ENCODE results near the gene EFNA5.

The EFNA5 gene

GRCh38 chr5:107383414-107383813 is 287.3 kb downstream of the EFNA5 start:
- DNase-seq, result no peak

DNA sequence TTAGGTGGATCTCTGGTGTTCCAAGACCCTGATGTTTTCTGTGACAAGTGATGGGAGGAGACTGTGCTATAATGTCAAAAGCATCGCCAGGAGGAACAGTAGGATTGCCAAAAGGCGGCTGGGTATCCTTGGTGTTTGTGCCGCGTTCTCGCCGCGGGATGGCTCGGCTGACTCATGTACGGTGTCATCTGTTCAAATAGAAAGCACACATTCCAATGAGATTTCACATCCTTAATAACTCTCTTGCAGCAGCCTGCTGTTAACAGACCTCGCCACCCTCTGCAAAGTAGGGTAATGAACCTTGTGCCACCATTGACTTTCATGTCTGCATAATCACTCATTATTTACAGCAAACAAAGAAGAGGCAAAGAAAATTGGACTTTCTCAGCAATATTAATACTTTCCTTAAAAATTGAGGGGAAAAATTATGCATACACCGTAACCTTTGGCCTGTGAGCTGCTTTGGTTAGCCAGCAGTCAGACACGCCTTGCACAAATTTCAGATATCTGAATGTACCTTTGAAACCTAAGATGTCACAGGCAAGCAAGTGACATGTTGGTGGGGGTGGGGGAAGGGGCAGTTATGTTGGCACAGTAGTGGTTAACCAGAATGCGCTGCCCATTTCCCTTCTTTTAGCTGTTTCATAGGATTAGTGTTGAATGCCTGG is 289.4 kb downstream of the EFNA5 start:
- DNase-seq, result no peak

DNA sequence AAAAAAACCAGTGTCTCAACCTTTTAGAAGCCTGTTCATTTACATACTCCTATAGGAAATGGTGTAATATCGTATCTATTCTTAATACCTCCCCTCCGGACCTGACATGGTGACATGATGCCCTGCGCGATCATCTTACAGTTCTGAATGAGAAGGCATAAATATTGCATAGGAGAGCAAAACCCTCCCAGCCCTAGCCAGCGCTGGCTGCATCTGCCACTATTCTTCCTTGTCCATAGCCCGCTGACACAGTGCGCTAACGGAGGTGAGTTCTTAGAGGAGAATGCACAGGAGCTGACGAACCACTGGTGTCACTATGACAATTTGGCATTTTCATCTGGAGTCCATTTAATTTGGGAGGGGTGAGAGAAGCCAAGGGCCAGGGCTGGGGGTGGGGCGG is 290.1 kb downstream of the EFNA5 start:
- no peak for DNase-seq

GRCh38 chr5:107378218-107378899 is 292.4 kb downstream of the EFNA5 start:
- no peak for DNase-seq

GRCh38 chr5:107377277-107377609 is 293.5 kb downstream of the EFNA5 start:
- no peak for DNase-seq

- no peak for DNase-seq
Observed at GRCh38 chr5:107376546-107377276, 294.0 kb downstream of the EFNA5 start.

- DNase-seq, result no peak
Observed at GRCh38 chr5:107373549-107374263, 297.0 kb downstream of the EFNA5 start.

- no peak for DNase-seq
Observed at GRCh38 chr5:107372723-107373450, 297.9 kb downstream of the EFNA5 start.

DNA sequence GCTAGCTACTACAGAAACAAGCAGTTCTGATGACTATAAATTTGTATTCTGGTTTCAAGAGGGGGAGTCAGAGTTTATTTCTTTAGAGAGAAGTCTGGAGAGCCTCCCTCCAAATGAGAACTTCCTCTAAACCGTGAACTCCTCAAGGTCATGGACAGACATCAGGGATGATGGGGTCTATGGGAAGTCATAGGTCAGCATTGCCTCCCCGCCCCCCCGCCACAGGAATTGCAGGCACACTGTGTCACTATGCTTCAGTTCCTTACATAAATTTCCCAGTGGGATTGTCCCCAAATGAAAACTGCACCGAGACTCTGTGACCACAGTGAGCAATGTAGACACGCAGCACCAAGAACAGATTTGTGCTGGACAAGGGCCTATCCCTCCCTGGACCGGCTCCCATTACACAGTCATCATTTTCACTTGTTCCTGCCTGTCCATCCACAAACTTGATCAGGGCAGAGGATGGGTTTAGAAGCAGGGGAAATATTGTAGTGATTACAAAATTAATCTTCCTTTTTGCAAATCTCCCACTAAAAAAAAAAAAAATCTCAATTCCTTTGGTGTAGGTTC is 300.3 kb downstream of the EFNA5 start:
- DNase-seq, result no peak

GRCh38 chr5:107369622-107370021 is 301.1 kb downstream of the EFNA5 start:
- DNase-seq, result no peak

DNA sequence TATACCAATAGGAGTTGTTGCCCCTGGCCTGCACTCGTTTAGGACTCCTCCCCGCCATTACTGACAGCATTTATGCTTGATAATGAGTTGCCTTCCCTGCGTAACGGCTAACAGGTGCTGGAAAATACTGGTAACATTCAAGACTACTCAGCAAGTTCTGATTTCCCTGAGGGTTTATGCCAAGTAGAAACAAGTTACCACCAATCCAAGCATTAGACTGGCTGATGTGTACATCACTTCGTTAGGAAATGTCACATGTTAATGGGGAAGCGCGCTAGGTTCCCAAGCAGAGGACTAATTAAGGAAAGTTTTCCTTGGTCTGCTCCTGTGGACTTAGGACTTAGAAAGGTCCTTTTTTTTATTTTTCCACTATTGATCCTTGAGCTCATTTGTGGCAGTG is 302.1 kb downstream of the EFNA5 start:
- no peak for DNase-seq

DNA sequence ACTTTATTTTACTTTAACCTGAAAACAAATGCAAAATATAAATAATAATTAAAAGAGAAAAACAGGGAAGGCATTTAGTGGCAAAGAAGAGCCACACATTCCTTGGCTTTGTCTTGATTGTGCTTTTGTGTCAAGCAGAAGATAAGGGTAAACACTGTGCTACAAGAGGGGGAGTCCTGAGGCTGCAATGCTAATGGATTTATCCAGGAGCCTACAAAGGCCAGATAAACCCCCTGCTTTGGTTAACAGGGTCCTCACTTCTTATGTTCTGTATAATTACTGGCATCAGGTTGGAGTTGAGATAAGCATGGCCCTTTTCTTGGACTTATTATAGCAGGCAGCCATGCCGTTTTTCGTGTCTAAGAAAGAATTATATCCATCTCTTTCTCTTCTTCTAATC is 302.8 kb downstream of the EFNA5 start:
- no peak for DNase-seq

- DNase-seq, result no peak
Observed at GRCh38 chr5:107367480-107367879, 303.3 kb downstream of the EFNA5 start.

DNA sequence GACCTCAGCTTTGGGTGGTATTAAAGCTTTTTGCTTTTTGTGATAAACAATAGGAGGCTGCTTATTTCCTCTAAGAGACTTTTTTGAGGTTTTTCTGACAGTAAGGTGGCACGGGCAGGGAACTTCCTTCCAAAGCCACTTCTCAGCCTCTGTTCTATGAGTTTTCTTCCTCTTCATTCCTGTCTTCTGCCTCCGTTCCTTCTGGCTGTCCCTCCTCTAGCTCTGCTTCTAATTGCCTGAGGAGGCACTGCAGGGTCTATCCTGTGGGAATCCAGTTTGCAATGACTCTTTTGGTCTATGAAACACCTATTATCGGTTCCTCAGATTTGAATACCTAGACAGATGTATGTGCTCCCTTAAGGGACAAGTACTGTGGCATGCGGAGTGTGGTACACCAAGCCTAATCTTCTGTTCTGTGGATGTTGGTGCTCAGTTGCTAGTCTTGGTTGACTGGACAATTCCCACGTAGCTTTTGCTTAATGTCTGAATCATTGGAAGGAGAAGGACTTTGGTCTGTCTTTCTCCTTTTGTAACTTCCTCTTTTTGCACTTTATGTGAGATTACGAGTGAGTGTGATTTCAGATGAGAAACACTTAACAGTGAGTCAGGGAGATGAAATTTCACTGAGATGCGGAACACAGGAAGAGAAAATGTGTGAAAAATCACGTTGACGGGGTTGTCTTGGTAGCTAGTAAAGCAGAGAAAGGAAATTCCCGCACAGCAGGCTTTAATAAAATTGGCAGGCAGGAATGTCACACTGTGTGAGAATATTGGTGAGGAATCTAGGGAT is 305.2 kb downstream of the EFNA5 start:
- DNase-seq, result no peak

DNA sequence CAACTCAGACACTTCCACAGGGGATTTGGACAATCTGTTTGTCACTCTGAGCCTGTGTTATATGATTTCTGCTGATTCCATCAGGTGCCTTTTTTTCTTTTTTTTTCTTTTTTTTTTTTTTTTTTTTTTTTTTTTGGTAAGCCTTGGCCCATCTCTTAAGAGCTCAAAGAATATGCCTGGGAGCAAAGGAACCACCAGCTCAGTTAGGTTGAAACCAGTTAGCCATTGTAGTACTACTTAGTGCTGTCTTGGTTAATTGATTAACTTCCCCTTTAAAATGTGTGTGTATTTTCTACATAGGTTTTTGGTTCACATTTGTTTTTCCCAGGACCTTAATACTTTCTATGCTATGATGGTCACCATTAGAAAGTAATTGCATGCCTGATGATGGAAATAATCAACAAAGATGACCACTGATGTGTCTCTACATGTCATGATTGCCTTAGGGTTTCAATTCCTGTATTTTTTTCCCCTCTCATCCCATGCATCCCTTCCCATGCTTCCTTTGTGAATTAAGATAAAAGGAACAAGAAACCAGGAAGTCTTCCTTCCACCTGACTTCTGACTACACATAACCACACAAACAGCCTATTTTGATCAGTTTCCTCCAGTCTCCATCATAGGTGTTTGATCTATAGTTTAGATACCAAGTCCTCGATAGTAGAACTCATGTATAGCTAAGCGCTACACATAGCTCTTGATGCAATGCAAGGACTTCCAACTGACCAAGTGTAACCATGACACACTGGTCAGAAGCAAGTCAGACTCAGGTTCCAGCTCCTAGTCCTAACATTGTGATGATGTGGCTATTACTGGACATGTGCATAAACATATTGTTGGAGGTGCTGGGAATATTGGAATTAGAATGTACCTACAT is 306.1 kb downstream of the EFNA5 start:
- no peak for DNase-seq

DNA sequence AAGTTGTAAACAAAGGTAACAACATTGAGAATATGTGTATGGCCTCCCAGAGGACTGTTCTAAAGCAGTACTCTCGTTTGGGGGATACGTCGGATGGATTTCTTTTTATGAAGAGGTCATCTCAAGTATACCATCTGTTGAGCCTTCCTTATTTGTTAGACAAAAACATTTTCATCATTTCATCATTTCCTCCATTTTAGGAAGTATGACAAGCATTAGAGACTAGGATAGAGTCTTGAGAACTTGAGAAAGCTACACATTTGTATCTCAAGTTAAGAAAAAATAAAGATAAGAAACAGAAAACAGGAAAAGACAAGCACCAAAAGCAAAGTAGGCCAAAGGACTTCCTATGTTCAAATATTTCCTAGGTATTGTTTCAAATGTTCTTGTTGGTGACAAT is 307.0 kb downstream of the EFNA5 start:
- no peak for DNase-seq

DNA sequence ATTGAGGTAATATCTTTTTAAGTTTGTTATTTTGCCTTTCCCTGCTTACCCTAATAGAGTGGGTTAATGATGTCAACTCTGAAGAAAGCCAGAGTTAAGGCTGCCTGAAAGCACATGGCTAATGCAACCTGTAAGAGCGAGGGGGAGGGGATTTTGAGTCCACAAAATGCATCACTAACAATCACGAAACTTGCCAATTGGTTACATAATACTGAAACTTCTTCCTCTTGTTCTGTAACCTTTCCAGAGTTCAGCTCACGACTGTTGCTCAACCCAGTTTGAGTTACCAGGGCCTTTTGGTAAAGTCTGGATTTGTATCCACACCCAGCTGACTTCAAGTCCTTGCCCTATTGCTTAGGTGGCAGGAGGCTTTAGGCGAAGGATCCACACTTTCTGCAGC is 308.8 kb downstream of the EFNA5 start:
- DNase-seq, result no peak

DNA sequence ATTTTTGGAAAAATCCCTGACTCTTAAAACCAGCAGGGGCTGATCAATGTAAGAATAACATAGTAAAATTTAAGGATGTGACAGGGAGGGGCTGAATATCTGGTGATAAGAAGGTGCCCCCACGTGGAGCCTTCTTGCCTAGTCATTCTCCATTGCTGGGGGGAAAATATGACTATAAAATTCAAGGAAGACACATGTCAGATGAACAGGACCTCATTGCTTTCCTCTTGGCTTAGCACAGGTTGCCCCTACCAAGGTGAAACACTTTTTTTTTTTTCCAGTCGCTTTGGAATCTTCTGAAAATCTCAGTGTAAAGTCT is 310.9 kb downstream of the EFNA5 start:
- no peak for DNase-seq

DNA sequence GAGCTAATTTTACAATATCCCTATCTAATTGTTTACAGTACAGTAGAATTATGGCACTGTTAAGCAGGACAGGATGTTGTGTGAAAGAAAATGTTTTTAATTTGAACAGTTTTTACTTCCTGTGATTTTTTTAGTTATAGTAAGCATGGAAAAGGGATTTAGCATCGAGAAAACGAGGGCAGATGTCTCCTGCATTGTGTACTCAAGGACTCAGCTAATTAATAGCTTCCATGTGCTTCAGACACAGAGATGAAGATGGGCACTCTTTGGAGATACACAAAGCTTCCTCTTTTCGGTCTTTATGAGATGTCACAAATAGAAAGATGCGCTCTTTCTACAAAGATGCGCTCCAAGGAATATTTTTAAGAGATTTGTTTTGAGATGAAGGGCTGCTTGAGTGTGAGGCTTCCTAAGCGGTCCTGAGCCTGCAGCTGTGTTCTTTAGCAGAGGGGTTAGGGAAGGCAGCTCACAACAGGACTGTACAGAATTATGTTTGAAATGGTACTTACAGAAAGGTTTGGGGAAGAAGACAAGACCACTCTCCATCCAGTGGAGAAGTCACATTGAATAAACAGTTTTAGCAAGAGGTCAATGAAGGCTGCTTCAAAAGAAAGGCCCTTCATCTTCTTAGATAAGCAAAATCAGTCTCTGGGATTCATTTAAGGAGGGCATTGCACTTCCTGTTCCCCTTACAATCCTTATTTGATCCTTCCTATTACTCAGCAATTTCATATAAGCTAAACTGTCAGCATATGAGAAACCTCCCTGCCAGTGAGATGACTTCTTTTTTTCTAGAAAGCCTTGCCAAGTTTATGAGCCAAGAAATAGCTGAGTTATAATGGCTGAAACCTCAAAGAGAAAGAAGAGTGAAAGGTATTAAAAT is 311.5 kb downstream of the EFNA5 start:
- DNase-seq, result no peak

GRCh38 chr5:107356891-107357290 is 313.8 kb downstream of the EFNA5 start:
- no peak for DNase-seq

Data from stimulated activated naive CD4-positive, alpha-beta T cell treated with Interleukin-2 at 50 U/mL for 16 hours (primary cell).